Endodermal cell (in vitro differentiated cells): ENCODE data around the gene RANBP1. TPM values are rescaled to one million over a fixed set of nuclear protein-coding genes. Genes with fewer than 3 reads are reported as not detected.

Experiments
- DNase-seq: peaks from one replicate; pipeline ENCODE4 v3.0.0-alpha.2; 2017
- H3K27ac ChIP-seq: 2 replicates; pipeline ENCODE4 v1.5.1; 2013; ENCODE audit warnings: mild to moderate bottlenecking, low read depth, low read length, moderate library complexity
- H3K27me3 ChIP-seq: 2 replicates; pipeline ENCODE4 v1.6.1; 2013; ENCODE audit warnings: mild to moderate bottlenecking, low read length, moderate library complexity; ENCODE audit not compliant: insufficient read depth, control insufficient read depth, poor library complexity, severe bottlenecking
- H3K36me3 ChIP-seq: 2 replicates; pipeline ENCODE4 v1.7.0; 2013; ENCODE audit warnings: mild to moderate bottlenecking, low read length, moderate library complexity; ENCODE audit not compliant: control insufficient read depth, insufficient read depth
- H3K4me1 ChIP-seq: one replicate; pipeline ENCODE4 v1.7.0; 2013; ENCODE audit warnings: low read length; ENCODE audit not compliant: control insufficient read depth, insufficient read depth
- H3K4me3 ChIP-seq: 2 replicates; pipeline ENCODE4 v1.5.1; 2013; ENCODE audit warnings: mild to moderate bottlenecking, low read length, moderate library complexity
- H3K9ac ChIP-seq: 2 replicates; pipeline ENCODE4 v1.6.1; 2013; ENCODE audit warnings: mild to moderate bottlenecking, low read length, moderate library complexity; ENCODE audit not compliant: poor library complexity, severe bottlenecking; ENCODE audit errors: extremely low read depth
- H3K9me3 ChIP-seq: 2 replicates; pipeline ENCODE4 v1.6.1; 2013; ENCODE audit warnings: mild to moderate bottlenecking, low read length, moderate library complexity; ENCODE audit not compliant: control insufficient read depth
- H3K27ac Mint-ChIP-seq: 2 replicates; pipeline ENCODE4 v1.8.0; 2020; ENCODE audit warnings: mixed read lengths
- H3K27me3 Mint-ChIP-seq: 2 replicates; pipeline ENCODE4 v1.8.0; 2021; ENCODE audit warnings: mild to moderate bottlenecking, mixed read lengths; ENCODE audit not compliant: insufficient read depth
- H3K36me3 Mint-ChIP-seq: 2 replicates; pipeline ENCODE4 v1.8.0; 2020; ENCODE audit warnings: low read depth, mixed read lengths
- H3K4me1 Mint-ChIP-seq: 2 replicates; pipeline ENCODE4 v1.8.0; 2020; ENCODE audit warnings: mixed read lengths
- H3K4me3 Mint-ChIP-seq: 2 replicates; pipeline ENCODE4 v1.8.0; 2020; ENCODE audit warnings: mild to moderate bottlenecking, moderate library complexity, mixed read lengths
- H3K9me3 Mint-ChIP-seq: 2 replicates; pipeline ENCODE4 v1.8.0; 2020; ENCODE audit warnings: mild to moderate bottlenecking, mixed read lengths
- WGBS, 2 experiments: methylation state at CpG; one replicate each; pipeline versions ENCODE4 v1.1.5 to v1.1.7; 2013; ENCODE audit warnings: missing lambda C conversion rate in 2 of 2, mixed read lengths in 1 of 2; ENCODE audit not compliant: insufficient coverage in 1 of 2, insufficient read length in 1 of 2; 5-methylcytosine and 5-hydroxymethylcytosine counted together
- total RNA-seq, 2 donors: library from RNA; stranded (reverse); fragmentation: NEBNext Ultra II Directional in 1 of 2; extraction: Animal tissue kit (Norgen Biotek cat#: 25700) in 1 of 2; gene quantifications; 2 replicates in 1 of 2; 3 replicates in 1 of 2; pipeline ENCODE4 v1.2.1, GENCODE V29; 2021
- TF ChIP-seq, protein P1 (sequence below): fragments of 200-600 bp; sonication (generic); conservative IDR thresholded peaks from 2 replicates; pipeline ENCODE4 v1.5.0; 2021; ENCODE audit warnings: antibody characterized with exemption, mild to moderate bottlenecking

The RANBP1 gene
- total RNA-seq, 2 donors from 2014 or later = 320 to 415 TPM

DNA sequence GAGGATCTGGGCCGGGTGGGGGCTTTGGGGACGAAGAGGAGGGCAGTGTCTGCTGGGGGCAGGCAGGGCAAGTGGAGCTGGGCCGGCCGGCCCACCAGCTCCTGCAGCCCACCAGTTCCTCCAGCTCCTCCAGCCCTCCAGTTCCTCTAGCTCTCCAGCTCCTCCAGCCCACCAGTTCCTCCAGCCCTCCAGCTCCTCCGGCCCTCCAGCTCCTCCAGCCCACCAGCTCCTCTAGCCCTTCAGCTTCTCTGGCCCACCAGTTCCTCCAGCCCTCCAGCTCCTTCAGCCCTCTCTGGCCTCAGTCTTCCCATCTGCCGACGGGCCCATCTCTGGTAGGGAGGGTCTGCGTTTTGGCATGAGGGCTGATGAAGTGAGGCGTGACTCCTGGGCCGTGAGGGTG, 44.1 kb downstream of the RANBP1 start:
- Histone ChIP-seq H3K36me3 (no peaks in the 10 kb centered on the region), H3K4me1 (no peaks in the 10 kb centered on the region), H3K27me3 (no peaks in the 10 kb centered on the region), H3K4me3 (no peak overlapping the region), H3K27ac (no peak overlapping the region), H3K9me3 (no peaks in the 10 kb centered on the region), H3K9ac (no peak overlapping the region)
- Mint-ChIP-seq H3K36me3 (no peaks in the 10 kb centered on the region), H3K27ac (no peak overlapping the region), H3K4me3 (no peak overlapping the region), H3K4me1 (peaks cover 2% of the 10 kb centered on the region), H3K9me3 (no peaks in the 10 kb centered on the region), H3K27me3 (no peaks in the 10 kb centered on the region)
- no peak for DNase-seq
- WGBS, 2 experiments = 85 to 94% methylated on average over 4 to 9 of the region's 10 CpGs
- TF ChIP-seq, protein P1, sequence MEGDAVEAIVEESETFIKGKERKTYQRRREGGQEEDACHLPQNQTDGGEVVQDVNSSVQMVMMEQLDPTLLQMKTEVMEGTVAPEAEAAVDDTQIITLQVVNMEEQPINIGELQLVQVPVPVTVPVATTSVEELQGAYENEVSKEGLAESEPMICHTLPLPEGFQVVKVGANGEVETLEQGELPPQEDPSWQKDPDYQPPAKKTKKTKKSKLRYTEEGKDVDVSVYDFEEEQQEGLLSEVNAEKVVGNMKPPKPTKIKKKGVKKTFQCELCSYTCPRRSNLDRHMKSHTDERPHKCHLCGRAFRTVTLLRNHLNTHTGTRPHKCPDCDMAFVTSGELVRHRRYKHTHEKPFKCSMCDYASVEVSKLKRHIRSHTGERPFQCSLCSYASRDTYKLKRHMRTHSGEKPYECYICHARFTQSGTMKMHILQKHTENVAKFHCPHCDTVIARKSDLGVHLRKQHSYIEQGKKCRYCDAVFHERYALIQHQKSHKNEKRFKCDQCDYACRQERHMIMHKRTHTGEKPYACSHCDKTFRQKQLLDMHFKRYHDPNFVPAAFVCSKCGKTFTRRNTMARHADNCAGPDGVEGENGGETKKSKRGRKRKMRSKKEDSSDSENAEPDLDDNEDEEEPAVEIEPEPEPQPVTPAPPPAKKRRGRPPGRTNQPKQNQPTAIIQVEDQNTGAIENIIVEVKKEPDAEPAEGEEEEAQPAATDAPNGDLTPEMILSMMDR = no peak

DNA sequence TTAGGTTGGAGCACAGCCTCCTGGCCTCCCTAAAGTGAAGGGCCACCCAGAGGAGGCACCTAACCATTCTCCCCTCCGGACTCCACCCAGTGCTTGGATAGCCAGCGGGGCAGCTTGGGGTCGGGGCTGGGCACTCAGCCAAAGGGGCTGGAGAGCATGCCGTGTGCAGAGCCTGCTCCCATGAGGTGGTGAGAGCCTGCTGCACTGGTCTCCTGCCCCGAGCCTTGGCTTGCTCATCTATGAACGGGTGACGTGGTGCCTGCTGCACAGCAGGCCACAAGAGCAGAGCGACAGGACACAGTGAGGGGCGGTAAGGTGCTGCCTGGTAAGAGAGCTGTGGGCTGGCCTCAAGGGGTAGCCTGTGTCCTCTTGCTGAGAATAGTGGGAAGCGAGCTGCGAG, 49.0 kb downstream of the RANBP1 start:
- 90 to 95% methylated on average over 7 to 11 of the region's 11 CpGs for WGBS, 2 experiments
- Mint-ChIP-seq H3K27ac (no peak overlapping the region), H3K36me3 (no peaks in the 10 kb centered on the region), H3K27me3 (no peaks in the 10 kb centered on the region), H3K9me3 (no peaks in the 10 kb centered on the region), H3K4me3 (no peak overlapping the region), H3K4me1 (no peaks in the 10 kb centered on the region)
- Histone ChIP-seq H3K27me3 (no peaks in the 10 kb centered on the region), H3K4me1 (no peaks in the 10 kb centered on the region), H3K4me3 (no peak overlapping the region), H3K9me3 (no peaks in the 10 kb centered on the region), H3K36me3 (no peaks in the 10 kb centered on the region), H3K27ac (no peak overlapping the region), H3K9ac (no peak overlapping the region)
- DNase-seq = no peak
- TF ChIP-seq, protein P1 = no peak

DNA sequence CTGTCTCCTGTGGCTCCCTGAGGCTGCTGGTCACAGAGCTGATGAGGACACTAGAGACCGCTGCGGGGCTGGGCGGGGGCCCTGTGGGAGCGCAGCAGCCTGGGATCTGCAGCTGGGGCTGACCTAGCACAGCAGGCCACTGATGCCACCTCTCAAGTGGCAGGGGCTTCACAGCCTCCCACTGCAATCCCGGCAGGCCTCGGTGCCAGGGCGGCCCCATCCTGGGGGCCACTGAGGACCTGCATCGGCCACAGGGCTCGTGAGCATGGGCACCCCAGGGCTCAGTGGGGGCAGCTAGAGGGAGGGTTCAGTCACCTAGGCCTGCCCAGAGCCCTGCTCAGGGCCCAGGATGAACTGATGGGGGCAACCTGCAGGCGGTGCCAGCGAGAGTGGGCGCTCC, 49.5 kb downstream of the RANBP1 start:
- 93 to 97% methylated on average over 7 to 12 of the region's 12 CpGs for WGBS, 2 experiments
- no peaks in the 10 kb centered on the region for H3K4me1 Mint-ChIP-seq
- H3K27me3 Mint-ChIP-seq = no peaks in the 10 kb centered on the region
- no peaks in the 10 kb centered on the region for H3K9me3 Mint-ChIP-seq
- no peak overlapping the region for H3K27ac Mint-ChIP-seq
- H3K4me1 ChIP-seq = no peaks in the 10 kb centered on the region
- TF ChIP-seq, protein P1 = no peak
- no peak overlapping the region for H3K9ac ChIP-seq
- H3K4me3 Mint-ChIP-seq = no peak overlapping the region
- no peaks in the 10 kb centered on the region for H3K9me3 ChIP-seq
- no peaks in the 10 kb centered on the region for H3K36me3 Mint-ChIP-seq
- no peaks in the 10 kb centered on the region for H3K36me3 ChIP-seq
- no peak for DNase-seq
- H3K27me3 ChIP-seq = no peaks in the 10 kb centered on the region
- no peak overlapping the region for H3K27ac ChIP-seq
- no peak overlapping the region for H3K4me3 ChIP-seq
